T-helper 17 cell (primary cell): Measurements from ENCODE around the gene ZC3H7B. TPM values are rescaled to one million over a fixed set of nuclear protein-coding genes. Genes with fewer than 3 reads are reported as not detected.
"Not testable (repeated sequence)": the region's sequence is repeated elsewhere in the genome, so short reads cannot be mapped to it uniquely, and the experiment has no call there.

Experiments used
- ATAC-seq: fragments of 150-1000 bp; cut with Tn5 transposase; 2 replicates; pipeline ENCODE4 v1.10.0; 2021; ENCODE audit warnings: mild to moderate bottlenecking, moderate library complexity
- DNase-seq, 3 donors: peaks; one replicate each; pipeline versions ENCODE4 v3.0.0 to v3.0.0-alpha.2; 2020 to 2021
- H3K9me3 ChIP-seq: one replicate; pipeline ENCODE4 v1.7.0; 2013; ENCODE audit warnings: low read length, mild to moderate bottlenecking; ENCODE audit not compliant: control insufficient read depth, poor library complexity, severe bottlenecking
- H3K27ac Mint-ChIP-seq: one replicate; pipeline ENCODE4 v1.8.0; 2022; ENCODE audit warnings: mild to moderate bottlenecking, moderate library complexity, mixed read lengths
- H3K27me3 Mint-ChIP-seq: one replicate; pipeline ENCODE4 v1.8.0; 2022; ENCODE audit warnings: mixed read lengths
- H3K36me3 Mint-ChIP-seq: one replicate; pipeline ENCODE4 v1.8.0; 2022; ENCODE audit warnings: low read depth, mixed read lengths
- H3K4me1 Mint-ChIP-seq: one replicate; pipeline ENCODE4 v1.8.0; 2022; ENCODE audit warnings: mild to moderate bottlenecking, mixed read lengths
- H3K4me3 Mint-ChIP-seq: one replicate; pipeline ENCODE4 v1.8.0; 2022; ENCODE audit warnings: mild to moderate bottlenecking, moderate library complexity, mixed read lengths
- total RNA-seq, 4 donors: library from RNA in 2 of 4; stranded (reverse) in 2 of 4; gene quantifications; one replicate each; pipeline ENCODE4 v1.2.3 and lab custom pipeline; 2022 to 2026

ZC3H7B gene
- total RNA-seq, 2 donors from 2014 or later, result 33.5 to 35.9 TPM

DNA sequence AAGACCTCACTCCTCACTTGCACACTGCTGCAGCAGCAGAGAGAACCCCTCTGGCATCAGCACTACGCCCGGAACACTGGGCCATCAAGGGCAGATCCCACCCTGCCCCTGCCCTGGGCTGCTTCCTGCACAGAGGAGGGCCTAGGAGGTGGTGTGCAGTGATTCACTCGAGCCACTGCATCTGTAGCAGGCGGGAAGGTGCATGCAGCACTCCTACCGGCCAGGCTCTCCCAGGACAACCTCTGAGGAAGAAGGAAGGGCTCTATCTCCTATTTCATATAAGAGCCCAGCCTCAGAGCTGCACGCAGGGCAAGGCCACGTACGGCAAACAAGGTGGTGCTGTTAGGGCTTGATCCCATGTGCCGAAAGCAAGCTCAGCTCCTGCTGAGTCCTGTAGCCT lies 29.5 kb upstream of the ZC3H7B start:
- peak; percentile 19 for ATAC-seq
- Mint-ChIP-seq H3K27me3 (no peaks in the 10 kb centered on the region), H3K4me1 (peaks cover 2% of the 10 kb centered on the region), H3K27ac (peak overlapping the region; percentile 85), H3K36me3 (peaks cover 6% of the 10 kb centered on the region), H3K4me3 (no peak overlapping the region)
- no peaks in the 10 kb centered on the region for H3K9me3 ChIP-seq
- no peak for DNase-seq

DNA sequence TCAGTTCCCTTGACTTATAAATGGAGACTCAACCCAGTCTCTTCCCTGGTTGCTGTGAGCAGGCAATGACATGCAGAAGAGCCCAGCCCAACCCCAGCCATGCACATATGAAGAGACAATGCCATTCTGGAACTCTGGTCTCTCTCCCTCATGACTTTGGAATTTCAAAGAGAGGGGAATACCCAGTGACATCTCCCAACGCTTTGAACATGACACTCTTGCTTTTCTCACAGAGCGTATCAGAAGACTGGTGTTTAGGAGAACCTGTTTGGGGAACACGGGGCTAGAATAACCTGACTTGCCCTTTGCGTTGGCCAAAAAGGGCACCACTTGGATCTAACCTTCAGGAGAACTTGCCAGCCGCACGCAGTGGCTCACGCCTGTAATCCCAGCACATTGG lies 28.2 kb upstream of the ZC3H7B start:
- no peak for DNase-seq
- H3K4me1 Mint-ChIP-seq, result peaks cover 4% of the 10 kb centered on the region
- H3K27me3 Mint-ChIP-seq, result no peaks in the 10 kb centered on the region
- H3K27ac Mint-ChIP-seq, result no peak overlapping the region
- H3K4me3 Mint-ChIP-seq, result no peak overlapping the region
- H3K9me3 ChIP-seq, result no peaks in the 10 kb centered on the region
- no peak for ATAC-seq
- peaks cover 8% of the 10 kb centered on the region for H3K36me3 Mint-ChIP-seq

DNA sequence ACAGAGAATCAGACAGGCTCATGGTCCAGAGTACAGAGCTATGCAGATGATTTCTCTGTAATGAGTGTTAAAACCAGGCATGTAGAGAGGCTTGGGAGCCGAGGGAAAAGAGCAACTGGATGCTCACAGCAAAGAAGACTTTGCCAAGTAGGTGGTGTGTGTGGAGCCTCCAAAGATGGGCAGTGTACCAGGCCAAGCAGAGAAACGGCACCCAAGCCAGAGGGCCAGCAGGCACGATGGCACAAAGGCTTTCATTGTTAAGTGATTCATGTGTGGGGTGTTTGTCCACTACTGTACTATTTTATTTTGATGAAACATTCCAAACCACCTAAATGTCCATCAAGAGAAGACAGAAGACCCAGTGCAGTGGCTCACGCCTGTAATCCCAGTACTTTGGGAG lies 26.5 kb upstream of the ZC3H7B start:
- no peak for DNase-seq
- Mint-ChIP-seq H3K27me3 (no peaks in the 10 kb centered on the region), H3K4me1 (peaks cover 9% of the 10 kb centered on the region), H3K27ac (no peak overlapping the region), H3K36me3 (peaks cover 8% of the 10 kb centered on the region), H3K4me3 (no peak overlapping the region)
- no peaks in the 10 kb centered on the region for H3K9me3 ChIP-seq
- no peak for ATAC-seq

DNA sequence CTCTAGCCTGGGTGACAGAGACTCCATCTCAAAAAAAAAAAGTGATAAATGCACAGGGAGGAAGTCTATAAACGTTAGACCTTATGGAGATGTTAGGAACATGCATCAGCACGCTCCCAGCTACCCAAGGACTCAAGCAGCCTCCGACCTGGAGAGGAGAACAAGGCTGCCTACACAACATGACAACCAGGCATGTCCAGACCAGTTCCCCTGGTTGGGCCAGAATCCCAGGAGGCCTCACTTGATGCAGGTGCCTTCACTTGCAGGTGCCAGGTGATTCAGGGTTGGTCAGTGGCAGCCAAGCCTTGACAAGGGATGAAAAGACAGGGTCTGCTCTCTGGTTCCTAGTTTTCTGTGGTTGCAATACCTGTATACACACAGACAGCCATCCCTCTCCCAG lies 21.3 kb upstream of the ZC3H7B start:
- H3K4me1 Mint-ChIP-seq, result peaks cover 16% of the 10 kb centered on the region
- ATAC-seq (no peak), DNase-seq (no peak)
- no peak overlapping the region for H3K27ac Mint-ChIP-seq
- H3K27me3 Mint-ChIP-seq, result no peaks in the 10 kb centered on the region
- H3K36me3 Mint-ChIP-seq, result peaks cover 9% of the 10 kb centered on the region
- no peaks in the 10 kb centered on the region for H3K9me3 ChIP-seq
- H3K4me3 Mint-ChIP-seq, result no peak overlapping the region

DNA sequence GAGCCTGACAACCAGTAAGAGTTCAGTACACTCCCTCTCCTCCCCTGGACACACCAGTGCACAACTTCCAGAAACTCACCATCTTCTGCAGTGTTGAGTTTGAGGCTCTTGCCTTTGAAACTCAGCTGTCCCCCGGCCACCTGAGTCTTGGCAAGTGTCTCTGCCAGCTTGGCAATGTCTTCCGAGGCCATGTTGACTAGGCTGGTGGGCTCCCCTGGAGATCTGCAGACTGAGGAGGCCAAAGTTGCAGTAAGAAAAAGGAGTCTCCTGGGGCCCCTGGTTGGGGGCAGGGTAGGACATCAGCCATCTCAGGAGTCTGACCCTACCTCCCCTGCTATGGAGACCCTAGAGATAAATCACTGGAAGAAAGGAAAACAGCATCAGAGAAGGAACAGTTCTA lies 20.5 kb upstream of the ZC3H7B start:
- peaks cover 9% of the 10 kb centered on the region for H3K36me3 Mint-ChIP-seq
- no peak overlapping the region for H3K4me3 Mint-ChIP-seq
- no peaks in the 10 kb centered on the region for H3K9me3 ChIP-seq
- H3K4me1 Mint-ChIP-seq, result peaks cover 18% of the 10 kb centered on the region
- DNase-seq (no peak), ATAC-seq (no peak)
- H3K27me3 Mint-ChIP-seq, result no peaks in the 10 kb centered on the region
- no peak overlapping the region for H3K27ac Mint-ChIP-seq

DNA sequence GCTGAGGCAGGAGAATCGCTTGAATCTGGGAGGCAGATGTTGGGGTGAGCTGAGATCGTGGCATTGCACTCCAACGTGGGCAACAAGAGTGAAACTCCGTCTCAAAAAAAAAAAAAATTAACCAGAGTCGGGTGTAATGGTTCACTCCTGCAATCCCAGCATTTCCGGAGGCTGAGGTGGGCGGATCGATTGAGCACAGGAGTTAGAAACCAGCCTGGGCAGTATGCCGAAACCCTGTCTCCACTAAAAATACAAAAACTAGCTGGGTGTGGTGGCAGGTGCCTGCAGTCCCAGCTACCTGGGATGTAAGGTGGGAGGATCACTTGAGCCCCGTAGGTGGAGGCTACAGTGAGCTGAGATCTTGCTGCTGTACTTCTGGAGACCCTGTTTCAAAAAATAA lies 16.9 kb upstream of the ZC3H7B start:
- H3K27me3 Mint-ChIP-seq, result no peaks in the 10 kb centered on the region
- H3K4me1 Mint-ChIP-seq, result peaks cover 21% of the 10 kb centered on the region
- ATAC-seq, result no peak
- peaks cover 5% of the 10 kb centered on the region for H3K36me3 Mint-ChIP-seq
- DNase-seq, result no peak
- peak overlapping the region; percentile 94 for H3K27ac Mint-ChIP-seq
- peak overlapping the region; percentile 91 for H3K4me3 Mint-ChIP-seq
- H3K9me3 ChIP-seq, result no peaks in the 10 kb centered on the region

DNA sequence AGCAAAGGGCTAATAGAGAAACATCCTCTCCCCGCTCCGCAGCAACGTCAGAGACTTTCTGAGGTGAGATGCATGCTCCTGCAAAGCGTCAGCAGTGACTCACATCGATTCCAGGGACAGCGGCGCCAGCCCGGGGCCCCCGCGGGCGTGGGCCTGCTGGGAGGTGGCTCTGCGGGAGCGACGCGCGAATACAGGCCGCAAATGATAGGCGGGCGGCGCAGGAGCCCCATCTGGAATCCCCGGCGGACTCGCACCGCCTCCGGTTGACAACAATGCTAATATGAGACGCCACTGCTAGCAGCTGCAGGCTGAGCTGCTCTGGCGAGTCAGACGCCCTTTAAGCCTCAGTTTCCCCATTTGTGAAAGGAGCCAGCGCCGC lies 15.9 kb upstream of the ZC3H7B start:
- ATAC-seq, result peak; percentile 64
- H3K9me3 ChIP-seq, result no peaks in the 10 kb centered on the region
- Mint-ChIP-seq H3K27ac (peak overlapping the region; percentile 94), H3K4me3 (peak overlapping the region; percentile 91), H3K36me3 (peaks cover 5% of the 10 kb centered on the region), H3K27me3 (no peaks in the 10 kb centered on the region), H3K4me1 (peaks cover 21% of the 10 kb centered on the region)
- peak; percentile 74 to 84 (median 82) for DNase-seq

DNA sequence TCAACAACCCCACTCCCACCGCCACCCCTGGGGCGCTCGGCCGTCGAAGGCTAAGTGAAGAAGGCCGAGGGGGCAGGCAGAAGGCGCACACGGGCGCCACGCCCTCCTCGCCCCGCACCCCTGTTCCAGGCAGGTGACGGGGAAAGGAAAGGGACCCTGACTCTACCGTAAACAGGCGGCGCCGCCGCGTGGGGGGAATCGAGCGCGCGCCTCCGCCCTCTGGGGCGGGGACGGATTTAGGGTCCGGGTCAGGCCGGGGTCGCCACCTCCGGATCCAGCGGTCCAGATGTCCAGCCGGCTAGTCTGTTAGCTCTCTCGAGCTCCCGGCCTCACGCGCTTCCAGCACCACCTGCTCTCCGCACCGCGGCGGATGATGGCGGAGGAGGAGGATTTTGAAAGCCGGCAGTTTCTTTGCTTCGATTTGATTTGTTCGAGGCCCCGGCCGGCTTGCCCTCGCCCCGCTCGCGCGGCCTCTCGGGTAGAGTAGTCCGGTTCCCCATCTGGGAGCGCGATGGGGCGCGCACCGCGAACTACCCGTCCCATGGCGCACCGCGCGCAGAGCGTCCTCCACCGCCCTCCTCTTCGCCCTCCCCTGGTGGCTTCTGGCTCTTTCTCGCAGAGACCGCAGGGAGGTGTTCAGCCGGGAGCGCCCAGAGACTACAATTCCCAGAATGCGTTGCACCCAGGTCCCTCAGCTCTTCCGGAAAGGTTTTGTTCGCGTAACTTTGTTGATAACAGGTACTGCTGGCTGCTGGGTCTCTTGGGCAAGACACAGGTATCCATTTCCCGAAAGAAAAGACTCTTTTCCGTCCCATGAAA lies 15.3 kb upstream of the ZC3H7B start, which contains the start of gene RANGAP1:
TSS of gene RANGAP1 (minus strand) at position 368 of the 819 bp plus-strand sequence. CDS start 5,143 bp downstream, outside the sequence.
- Mint-ChIP-seq H3K4me1 (peaks cover 21% of the 10 kb centered on the region), H3K4me3 (peak within 1 kb of the TSS; percentile 91), H3K27ac (peak within 1 kb of the TSS; percentile 94), H3K27me3 (no peaks in the 10 kb centered on the region), H3K36me3 (peaks cover 5% of the 10 kb centered on the region)
- ATAC-seq, result peak; percentile 89
- peak; percentile 96 to 97 (median 97) for DNase-seq
- no peaks in the 10 kb centered on the region for H3K9me3 ChIP-seq

DNA sequence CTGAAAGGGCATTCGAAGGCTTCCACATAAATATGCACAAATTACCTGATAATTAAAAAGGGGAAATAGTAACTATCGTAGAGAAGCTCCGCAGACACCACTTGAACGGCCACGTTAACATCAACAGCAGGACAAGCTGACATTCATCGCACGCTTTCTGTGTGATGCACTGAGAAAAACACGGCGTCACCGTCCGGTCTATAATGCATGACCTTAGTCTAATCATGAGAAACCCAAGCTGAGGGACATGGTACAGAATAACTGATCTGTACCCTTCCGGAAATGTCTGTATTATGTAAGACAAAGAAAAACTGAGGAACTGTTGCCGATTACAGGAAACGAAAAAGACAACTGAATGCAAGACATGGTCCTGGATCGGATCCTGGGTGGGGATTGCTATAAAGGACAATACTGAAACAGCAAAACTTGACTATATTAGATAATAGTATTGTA lies 14.7 kb upstream of the ZC3H7B start:
- peak in 2 of 3 donors; percentile 21 to 26 for DNase-seq
- ATAC-seq, result peak; percentile 11
- peaks cover 21% of the 10 kb centered on the region for H3K4me1 Mint-ChIP-seq

DNA sequence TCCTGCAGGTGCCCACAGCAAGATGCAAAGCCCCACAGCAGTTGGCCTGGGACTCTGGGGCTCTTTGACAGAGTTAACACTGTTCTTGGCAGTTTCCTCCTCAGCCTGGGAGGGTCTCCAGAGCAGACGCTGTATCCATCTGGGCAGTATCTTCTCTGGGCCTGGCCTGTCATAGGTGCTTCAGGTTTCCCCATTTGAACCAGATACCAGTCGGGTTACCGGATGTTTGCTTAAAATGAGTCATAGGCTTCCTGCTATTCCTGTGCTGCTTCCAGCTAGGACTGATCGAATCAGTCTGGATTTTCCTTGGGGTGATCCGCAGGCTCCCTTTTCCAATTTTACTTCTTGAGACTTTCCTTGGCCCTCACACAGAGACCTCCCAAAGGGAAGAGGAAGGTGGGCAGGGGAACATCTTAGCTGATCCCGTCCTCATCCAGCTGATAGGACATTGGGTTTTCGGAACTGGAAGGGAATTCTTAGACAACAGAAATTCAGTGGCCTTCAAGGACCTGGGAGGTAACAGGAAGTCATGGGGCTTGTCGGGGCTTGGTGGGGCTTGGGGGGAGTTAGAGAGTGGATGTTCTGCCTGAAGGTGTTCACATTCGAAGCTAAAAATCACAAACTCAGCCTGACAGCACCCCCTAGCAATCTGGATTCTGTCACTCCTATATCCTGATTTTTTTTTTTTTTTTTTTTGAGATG lies 12.9 kb upstream of the ZC3H7B start:
- Mint-ChIP-seq H3K4me1 (peaks cover 16% of the 10 kb centered on the region), H3K27ac (peak overlapping the region; percentile 56), H3K4me3 (peak overlapping the region; percentile 67), H3K36me3 (peaks cover 2% of the 10 kb centered on the region), H3K27me3 (no peaks in the 10 kb centered on the region)
- no peak for DNase-seq
- no peaks in the 10 kb centered on the region for H3K9me3 ChIP-seq
- ATAC-seq, result no peak

More for the DNA sequence above, 14.7 kb upstream of the ZC3H7B start:
- Mint-ChIP-seq H3K27me3 (no peaks in the 10 kb centered on the region), H3K4me3 (peak overlapping the region; percentile 91), H3K36me3 (peaks cover 5% of the 10 kb centered on the region), H3K27ac (peak overlapping the region; percentile 94)
- H3K9me3 ChIP-seq, result no peaks in the 10 kb centered on the region

DNA sequence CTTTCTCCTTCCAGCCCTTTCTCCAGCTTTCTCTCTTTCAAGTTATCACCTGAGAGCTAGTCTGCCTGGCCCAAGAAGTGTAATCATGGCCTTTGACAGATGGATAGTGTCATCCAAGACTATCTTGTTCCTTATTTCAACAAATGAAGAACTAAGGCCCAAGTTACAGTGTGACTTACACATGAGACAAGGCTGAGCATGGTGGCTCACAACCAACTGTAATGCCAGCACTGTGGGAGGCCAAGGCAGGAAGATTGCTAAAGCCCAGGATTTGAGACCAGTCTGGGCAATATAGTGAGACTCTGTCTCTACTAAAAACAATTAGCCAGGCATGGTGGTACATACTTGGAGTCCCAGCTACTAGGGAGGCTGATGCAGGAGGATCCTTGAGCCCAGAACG lies 11.7 kb upstream of the ZC3H7B start:
- H3K4me3 Mint-ChIP-seq, result no peak overlapping the region
- ATAC-seq (no peak), DNase-seq (no peak)
- H3K27me3 Mint-ChIP-seq, result no peaks in the 10 kb centered on the region
- no peak overlapping the region for H3K27ac Mint-ChIP-seq
- no peaks in the 10 kb centered on the region for H3K9me3 ChIP-seq
- no peaks in the 10 kb centered on the region for H3K36me3 Mint-ChIP-seq
- H3K4me1 Mint-ChIP-seq, result peaks cover 13% of the 10 kb centered on the region

DNA sequence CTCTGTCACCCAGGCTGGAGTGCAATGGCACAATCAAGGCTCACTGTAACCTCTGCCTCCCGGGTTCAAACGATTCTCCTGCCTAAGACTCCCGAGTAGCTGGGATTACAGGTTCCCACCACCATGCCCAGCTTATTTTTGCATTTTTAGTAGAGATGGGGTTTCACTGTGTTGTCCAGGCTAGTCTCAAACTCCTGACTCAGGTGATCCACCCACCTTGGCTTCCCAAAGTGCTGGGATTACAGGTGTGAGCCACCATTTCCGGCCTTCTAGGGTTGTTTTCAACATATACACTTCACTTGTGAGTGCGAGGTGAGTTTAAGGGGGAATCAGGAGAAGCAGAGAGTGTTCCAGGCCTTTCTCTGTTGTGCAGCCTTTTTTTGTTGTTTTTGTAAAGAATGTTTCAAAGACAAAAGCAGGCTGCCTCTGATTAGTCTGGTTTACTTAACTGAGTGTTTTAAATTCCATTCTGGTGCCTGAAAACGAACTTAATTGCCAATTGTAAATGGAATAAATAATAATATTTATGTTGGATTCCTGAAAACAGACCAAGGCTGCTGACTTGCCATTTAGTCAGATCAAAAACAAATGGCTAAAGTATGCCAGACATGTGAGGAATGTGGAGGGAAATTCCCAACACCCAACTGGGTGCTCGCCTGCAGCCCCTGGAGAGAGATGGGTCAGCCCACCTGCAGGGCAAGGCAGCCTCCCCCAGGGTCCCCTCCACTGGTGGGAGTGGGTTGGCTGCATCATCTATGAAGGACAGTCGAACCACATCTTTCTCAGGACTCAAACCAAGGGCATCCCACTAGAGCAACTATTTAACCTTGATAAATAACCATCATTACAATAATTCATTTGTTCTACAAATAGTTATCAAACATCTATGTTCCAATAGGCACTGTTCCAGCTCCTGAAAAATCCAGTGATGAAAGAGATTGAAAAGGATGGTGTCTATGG lies 10.8 kb upstream of the ZC3H7B start:
- H3K4me3 Mint-ChIP-seq, result no peak overlapping the region
- H3K4me1 Mint-ChIP-seq, result peaks cover 10% of the 10 kb centered on the region
- H3K27ac Mint-ChIP-seq, result no peak overlapping the region
- H3K9me3 ChIP-seq, result no peaks in the 10 kb centered on the region
- DNase-seq, result no peak
- no peaks in the 10 kb centered on the region for H3K36me3 Mint-ChIP-seq
- ATAC-seq, result no peak
- H3K27me3 Mint-ChIP-seq, result no peaks in the 10 kb centered on the region

DNA sequence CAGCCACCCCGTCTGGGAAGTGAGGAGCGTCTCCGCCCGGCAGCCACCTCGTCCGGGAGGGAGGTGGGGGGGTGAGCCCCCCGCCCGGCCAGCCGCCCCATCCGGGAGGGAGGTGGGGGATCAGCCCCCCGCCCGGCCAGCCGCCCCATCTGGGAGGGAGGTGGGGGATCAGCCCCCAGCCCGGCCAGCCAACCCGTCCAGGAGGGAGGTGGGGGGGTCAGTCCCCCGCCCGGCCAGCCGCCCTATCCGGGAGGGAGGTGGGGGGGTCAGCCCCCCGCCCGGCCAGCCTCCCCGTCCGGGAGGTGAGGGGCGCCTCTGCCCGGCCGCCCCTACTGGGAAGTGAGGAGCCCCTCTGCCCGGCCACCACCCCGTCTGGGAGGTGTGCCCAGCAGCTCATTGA lies 6.5 kb upstream of the ZC3H7B start:
- not testable (repeated sequence) for H3K4me3 Mint-ChIP-seq, H3K36me3 Mint-ChIP-seq, H3K27me3 Mint-ChIP-seq, H3K4me1 Mint-ChIP-seq, ATAC-seq, H3K9me3 ChIP-seq, DNase-seq, H3K27ac Mint-ChIP-seq
